Gastroesophageal sphincter (tissue), 3 donors: ENCODE results near the gene IST1.

Experiments used
- CTCF ChIP-seq, 4 experiments: fragments of 200-600 bp in 2 of 4; fragments of 450-650 bp in 2 of 4; sonication (generic) in 1 of 4; IDR thresholded peaks; one replicate each; pipeline ENCODE4 v1.5.1; 2017 to 2019; ENCODE audit warnings: antibody characterized with exemption in 4 of 4, mild to moderate bottlenecking in 2 of 4, moderate library complexity in 2 of 4
- EP300 ChIP-seq: sonication (generic); formaldehyde crosslinking; IDR thresholded peaks from one replicate; pipeline ENCODE4 v1.6.1; 2017; ENCODE audit warnings: antibody characterized with exemption, mild to moderate bottlenecking
- POLR2AphosphoS5 ChIP-seq: sonication (generic); formaldehyde crosslinking; IDR thresholded peaks from one replicate; pipeline ENCODE4 v1.6.1; 2017; ENCODE audit warnings: antibody characterized with exemption

- TF ChIP-seq CTCF (IDR thresholded peaks at IDR 0.05) (no peak), EP300 (no peak), POLR2AphosphoS5 (no peak)
These were observed 8.3 kb downstream of the IST1 start for GRCh38 chr16:71903608-71904007.
